ENCODE results near the gene OR6Y1.

The OR6Y1 gene

DNA sequence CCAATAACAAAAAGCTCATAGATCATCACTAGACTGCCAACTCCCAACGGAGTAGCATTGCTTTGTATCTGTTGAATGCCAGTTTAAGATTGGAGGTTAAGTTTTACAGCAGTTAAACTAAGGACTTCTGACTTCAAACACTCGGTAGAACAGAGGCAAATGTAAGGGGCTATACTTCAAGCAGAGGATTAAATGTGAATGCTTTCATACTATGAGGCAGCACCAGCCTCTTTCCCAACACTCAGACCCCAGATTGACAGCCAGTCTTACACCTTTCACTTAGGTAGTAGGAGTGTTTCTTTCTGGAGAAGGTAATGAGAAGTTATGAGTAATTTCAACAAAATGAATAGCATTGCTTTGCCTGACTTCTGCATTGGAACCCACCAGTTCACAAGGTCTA, 59.4 kb downstream of the OR6Y1 start:
- DNase-seq, result no peak
